OCI-LY1 (cell line): Measurements from ENCODE around the gene EHD2.
A peak's percentile ranks its signal among the peaks of the same experiment; 100 is the strongest.

Experiments
- H2AFZ ChIP-seq: fragments of 200-600 bp; sonication (generic), shearing (Covaris generic); 2 replicates; pipeline ENCODE4 v1.6.0; 2014; ENCODE audit warnings: antibody characterized with exemption, mild to moderate bottlenecking, low read length
- H3F3A ChIP-seq: fragments of 200-600 bp; sonication (generic), shearing (Covaris generic); 2 replicates; pipeline ENCODE4 v1.6.0; 2014; ENCODE audit warnings: mild to moderate bottlenecking, antibody characterized with exemption, low read length, moderate library complexity; ENCODE audit not compliant: insufficient read depth
- H3K27ac ChIP-seq: fragments of 200-600 bp; sonication (generic); 2 replicates; pipeline ENCODE4 v1.5.1; 2014; ENCODE audit warnings: low read length, mixed run types, mild to moderate bottlenecking, low read depth; ENCODE audit not compliant: poor library complexity, severe bottlenecking
- H3K27me3 ChIP-seq: fragments of 200-600 bp; sonication (generic); 2 replicates; pipeline ENCODE4 v1.6.0; 2014; ENCODE audit warnings: antibody characterized with exemption, mild to moderate bottlenecking, low read length, moderate library complexity; ENCODE audit not compliant: insufficient read depth
- H3K36me3 ChIP-seq: fragments of 200-600 bp; sonication (generic); 2 replicates; pipeline ENCODE4 v1.6.1; 2014; ENCODE audit warnings: mild to moderate bottlenecking, antibody characterized with exemption, low read length, moderate library complexity, mixed read lengths; ENCODE audit not compliant: insufficient read depth
- H3K4me1 ChIP-seq: fragments of 200-600 bp; sonication (generic); 2 replicates; pipeline ENCODE4 v1.5.1; 2014; ENCODE audit warnings: mild to moderate bottlenecking, low read length, moderate library complexity; ENCODE audit not compliant: insufficient read depth, severe bottlenecking
- H3K4me2 ChIP-seq: fragments of 200-600 bp; sonication (generic), shearing (Covaris generic); 2 replicates; pipeline ENCODE4 v1.6.1; 2014; ENCODE audit warnings: low read length
- H3K4me3 ChIP-seq: fragments of 200-600 bp; sonication (generic); 2 replicates; pipeline ENCODE4 v1.5.1; 2014; ENCODE audit warnings: low read length, low read depth, mild to moderate bottlenecking, mixed read lengths; ENCODE audit not compliant: poor library complexity, severe bottlenecking
- H3K79me2 ChIP-seq: fragments of 200-600 bp; shearing (Covaris generic); 2 replicates; pipeline ENCODE4 v1.6.1; 2016; ENCODE audit warnings: mixed run types, low read length, mixed read lengths; ENCODE audit not compliant: insufficient read depth
- H3K9ac ChIP-seq: fragments of 200-600 bp; sonication (generic), shearing (Covaris generic); 2 replicates; pipeline ENCODE4 v1.6.1; 2014; ENCODE audit warnings: mild to moderate bottlenecking, low read length, mixed read lengths
- H3K9me2 ChIP-seq: fragments of 200-600 bp; sonication (generic), shearing (Covaris generic); 2 replicates; pipeline ENCODE4 v1.6.1; 2014; ENCODE audit warnings: low read depth, mild to moderate bottlenecking, low read length, mixed read lengths
- H3K9me3 ChIP-seq: fragments of 200-600 bp; shearing (Covaris generic); 2 replicates; pipeline ENCODE4 v1.6.1; 2014; ENCODE audit warnings: low read length, mixed read lengths
- H4K20me1 ChIP-seq: fragments of 200-600 bp; sonication (generic), shearing (Covaris generic); 2 replicates; pipeline ENCODE4 v1.6.0; 2016; ENCODE audit warnings: mild to moderate bottlenecking, low read length; ENCODE audit not compliant: insufficient read depth
- EZH2 ChIP-seq: fragments of 200-600 bp; sonication (generic), shearing (Covaris generic); IDR thresholded peaks from 2 replicates; pipeline ENCODE4 v1.8.0; 2017; ENCODE audit warnings: borderline replicate concordance, mixed run types, mild to moderate bottlenecking, antibody characterized with exemption, low read length, moderate library complexity, mixed read lengths
- TF ChIP-seq, protein P1 (sequence below): fragments of 200-600 bp; sonication (generic), shearing (Covaris generic); IDR thresholded peaks from 2 replicates; pipeline ENCODE4 v1.5.1; 2017; ENCODE audit warnings: mild to moderate bottlenecking, antibody characterized with exemption, low read length, moderate library complexity, mixed read lengths

Gene EHD2

DNA sequence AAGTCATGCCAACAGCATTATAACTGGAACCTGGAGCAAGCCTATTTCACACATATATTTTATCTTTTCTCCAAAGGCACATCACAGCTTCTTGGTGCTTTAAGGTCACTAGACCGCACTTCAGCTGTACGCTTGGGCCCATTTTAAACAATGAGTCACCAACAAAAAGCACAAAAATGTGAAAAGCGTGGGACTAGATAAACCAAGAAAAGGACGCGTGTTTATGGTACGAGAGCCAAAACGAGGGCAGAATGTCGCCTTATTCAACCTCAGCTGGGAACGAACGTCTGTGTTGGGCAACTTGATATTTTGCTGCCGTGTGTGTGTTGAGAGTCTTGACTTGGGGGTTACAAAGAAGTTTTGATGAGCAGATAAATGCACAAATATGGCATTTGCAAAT lies 9.2 kb upstream of the EHD2 start:
- no peaks in the 10 kb centered on the region for H4K20me1 ChIP-seq
- no peaks in the 10 kb centered on the region for H3K9me3 ChIP-seq
- H3K36me3 ChIP-seq, result peaks cover 19% of the 10 kb centered on the region
- no peaks in the 10 kb centered on the region for H3K9me2 ChIP-seq
- H3K27ac ChIP-seq, result no peak overlapping the region
- H3K9ac ChIP-seq, result no peak overlapping the region
- H3K27me3 ChIP-seq, result no peaks in the 10 kb centered on the region
- H3K79me2 ChIP-seq, result no peaks in the 10 kb centered on the region
- TF ChIP-seq, protein P1, sequence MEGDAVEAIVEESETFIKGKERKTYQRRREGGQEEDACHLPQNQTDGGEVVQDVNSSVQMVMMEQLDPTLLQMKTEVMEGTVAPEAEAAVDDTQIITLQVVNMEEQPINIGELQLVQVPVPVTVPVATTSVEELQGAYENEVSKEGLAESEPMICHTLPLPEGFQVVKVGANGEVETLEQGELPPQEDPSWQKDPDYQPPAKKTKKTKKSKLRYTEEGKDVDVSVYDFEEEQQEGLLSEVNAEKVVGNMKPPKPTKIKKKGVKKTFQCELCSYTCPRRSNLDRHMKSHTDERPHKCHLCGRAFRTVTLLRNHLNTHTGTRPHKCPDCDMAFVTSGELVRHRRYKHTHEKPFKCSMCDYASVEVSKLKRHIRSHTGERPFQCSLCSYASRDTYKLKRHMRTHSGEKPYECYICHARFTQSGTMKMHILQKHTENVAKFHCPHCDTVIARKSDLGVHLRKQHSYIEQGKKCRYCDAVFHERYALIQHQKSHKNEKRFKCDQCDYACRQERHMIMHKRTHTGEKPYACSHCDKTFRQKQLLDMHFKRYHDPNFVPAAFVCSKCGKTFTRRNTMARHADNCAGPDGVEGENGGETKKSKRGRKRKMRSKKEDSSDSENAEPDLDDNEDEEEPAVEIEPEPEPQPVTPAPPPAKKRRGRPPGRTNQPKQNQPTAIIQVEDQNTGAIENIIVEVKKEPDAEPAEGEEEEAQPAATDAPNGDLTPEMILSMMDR, result no peak
- no peak for TF ChIP-seq EZH2
- no peak overlapping the region for H2AFZ ChIP-seq
- H3K4me1 ChIP-seq, result peaks cover 3% of the 10 kb centered on the region
- H3K4me3 ChIP-seq, result no peak overlapping the region
- H3F3A ChIP-seq, result no peaks in the 10 kb centered on the region
- H3K4me2 ChIP-seq, result no peak overlapping the region

DNA sequence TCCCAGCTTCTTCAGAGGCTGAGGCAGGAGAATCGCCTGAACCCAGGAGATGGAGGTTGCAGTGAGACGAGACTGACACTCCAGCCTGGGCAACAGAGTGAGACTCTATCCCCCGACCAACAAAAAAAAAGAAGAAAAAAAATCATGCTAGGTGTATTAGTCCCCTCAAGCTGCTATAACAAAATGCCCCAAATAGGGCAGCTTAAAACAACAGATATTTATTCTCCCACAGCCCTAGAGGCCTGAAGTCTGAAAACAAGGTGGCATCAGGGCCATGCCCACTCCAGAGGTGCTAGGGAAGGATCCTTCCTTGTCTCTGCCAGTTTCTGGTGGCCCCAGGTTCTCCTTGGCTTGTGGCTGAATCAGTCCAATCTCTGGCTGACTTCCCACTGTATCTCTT lies 8.6 kb upstream of the EHD2 start:
- no peaks in the 10 kb centered on the region for H3K9me2 ChIP-seq
- H3K4me3 ChIP-seq, result no peak overlapping the region
- H3K4me2 ChIP-seq, result no peak overlapping the region
- no peaks in the 10 kb centered on the region for H3K79me2 ChIP-seq
- H3F3A ChIP-seq, result no peaks in the 10 kb centered on the region
- H3K9me3 ChIP-seq, result no peaks in the 10 kb centered on the region
- no peak overlapping the region for H3K27ac ChIP-seq
- no peak overlapping the region for H3K9ac ChIP-seq
- H3K36me3 ChIP-seq, result peaks cover 17% of the 10 kb centered on the region
- TF ChIP-seq, protein P1, result no peak
- no peak for TF ChIP-seq EZH2
- no peaks in the 10 kb centered on the region for H3K27me3 ChIP-seq
- no peak overlapping the region for H2AFZ ChIP-seq
- no peaks in the 10 kb centered on the region for H4K20me1 ChIP-seq
- no peaks in the 10 kb centered on the region for H3K4me1 ChIP-seq

- Histone ChIP-seq H2AFZ (no peak overlapping the region), H3K9me3 (no peaks in the 10 kb centered on the region), H3K9me2 (no peaks in the 10 kb centered on the region), H3K9ac (no peak overlapping the region), H3K36me3 (no peaks in the 10 kb centered on the region; the same call in 1 of the 2 replicates), H3K27ac (no peak overlapping the region), H3K27me3 (no peaks in the 10 kb centered on the region), H4K20me1 (no peaks in the 10 kb centered on the region), H3K4me3 (no peak overlapping the region), H3K79me2 (no peaks in the 10 kb centered on the region), H3F3A (no peaks in the 10 kb centered on the region), H3K4me1 (no peaks in the 10 kb centered on the region), H3K4me2 (no peak overlapping the region)
- TF ChIP-seq EZH2, result no peak
- TF ChIP-seq, protein P1, result peak; percentile 83
Observed at GRCh38 chr19:47707135-47707925, 5.9 kb upstream of the EHD2 start.
